Measurements from ENCODE around the gene GRAMD1A.

Gene GRAMD1A

GRCh38 chr19:35059006-35059798, 59.1 kb downstream of the GRAMD1A start:
- DNase-seq, result no peak

- no peak for DNase-seq
These were observed 59.6 kb downstream of the GRAMD1A start for GRCh38 chr19:35059799-35060091.

- no peak for DNase-seq
These were observed 60.2 kb downstream of the GRAMD1A start for GRCh38 chr19:35060160-35060855.

DNA sequence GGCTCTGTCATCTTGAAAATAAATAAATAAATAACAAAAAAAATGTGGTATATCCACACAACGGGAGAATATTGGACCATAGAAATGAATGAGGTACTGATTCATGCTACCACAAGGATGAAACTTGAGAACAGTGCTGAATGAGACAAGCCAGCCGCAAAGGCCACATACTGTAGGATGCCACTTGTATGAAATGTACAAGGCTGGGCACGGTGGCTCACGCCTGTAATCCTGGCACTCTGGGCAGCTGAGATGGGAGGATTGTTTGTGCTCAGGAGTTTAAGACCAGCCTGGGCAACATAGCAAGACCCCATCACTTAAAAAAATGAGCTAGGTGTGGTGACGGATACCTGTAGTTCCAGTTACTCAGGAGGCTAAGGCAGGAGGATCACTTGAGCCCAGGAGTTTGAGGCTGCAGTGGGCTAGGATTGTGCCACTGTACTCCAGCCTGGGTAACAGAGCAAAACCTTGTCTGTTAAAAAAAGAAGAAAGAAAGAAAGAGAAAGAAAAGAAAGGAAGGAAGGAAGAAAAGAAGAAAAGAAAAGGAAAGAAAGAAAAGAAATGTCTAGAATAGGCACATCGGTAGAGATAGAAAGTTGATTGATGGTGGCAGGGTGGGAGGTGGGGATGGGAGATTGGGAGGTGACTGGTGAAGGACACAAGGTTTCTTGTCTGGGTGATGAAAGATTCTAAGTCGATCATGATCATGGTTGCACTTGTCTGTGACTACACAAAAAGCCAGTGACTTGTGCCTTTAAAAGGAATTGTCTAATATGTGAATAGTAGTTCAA, 61.7 kb downstream of the GRAMD1A start:
- no peak for DNase-seq

DNA sequence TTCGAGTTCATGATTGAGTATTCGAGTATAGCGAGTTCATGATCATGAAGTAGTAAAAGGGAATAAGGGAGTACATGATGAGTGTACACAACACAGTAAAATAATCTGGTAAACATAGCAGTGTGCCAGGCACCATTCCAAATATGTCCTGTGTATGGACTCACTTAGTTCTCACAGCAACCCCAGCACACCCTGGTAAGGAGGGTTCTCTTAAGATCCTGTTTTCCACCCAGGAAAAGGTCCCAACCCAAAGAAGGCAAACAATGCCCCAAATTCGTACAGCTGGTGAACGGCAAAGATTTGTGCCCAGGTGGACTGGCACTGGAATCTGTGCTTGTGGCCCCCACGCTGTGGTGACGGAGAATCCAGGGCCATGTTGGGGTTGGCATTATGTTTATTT, 62.8 kb downstream of the GRAMD1A start:
- DNase-seq, result no peak

DNA sequence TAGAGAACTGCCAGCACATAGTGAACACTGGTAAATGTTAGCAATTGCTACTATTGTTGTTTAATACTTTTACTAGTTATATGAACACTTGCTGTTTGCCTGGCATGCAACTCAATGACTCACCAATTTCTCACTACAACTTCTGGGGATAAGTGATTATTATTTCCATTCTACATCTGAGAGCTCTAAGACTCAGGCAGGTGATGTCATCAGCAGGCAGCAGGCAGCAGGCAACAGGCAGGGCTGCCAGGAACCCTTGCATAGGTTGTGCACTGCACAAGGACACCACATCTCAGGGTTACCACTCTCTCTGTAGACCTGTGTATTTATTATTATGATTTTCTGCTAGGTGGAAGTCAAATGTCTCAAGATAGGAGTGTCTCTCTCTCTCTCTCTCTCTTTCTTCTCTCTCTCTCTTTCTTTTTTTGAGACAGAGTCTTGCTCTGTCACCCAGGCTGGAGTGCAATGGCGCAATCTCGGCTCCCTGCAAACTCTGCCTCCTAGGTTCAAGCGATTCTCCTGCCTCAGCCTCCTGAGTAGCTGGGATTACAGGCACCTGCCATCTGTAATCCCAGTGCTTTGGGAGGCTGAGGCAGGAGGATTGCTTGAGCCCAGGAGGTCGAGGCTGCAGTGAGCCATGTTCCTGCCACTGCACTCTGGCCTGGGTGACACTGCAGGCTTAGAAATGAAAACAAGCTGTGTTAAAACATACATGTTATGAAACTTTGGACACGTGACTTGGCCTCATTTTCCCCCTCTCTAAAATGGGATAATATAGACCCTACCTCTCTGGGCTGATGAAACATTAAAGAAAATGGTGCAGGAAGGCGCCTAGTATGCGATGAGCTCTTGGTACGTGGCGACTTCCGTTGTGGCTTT, 64.1 kb downstream of the GRAMD1A start:
- DNase-seq, result no peak

DNA sequence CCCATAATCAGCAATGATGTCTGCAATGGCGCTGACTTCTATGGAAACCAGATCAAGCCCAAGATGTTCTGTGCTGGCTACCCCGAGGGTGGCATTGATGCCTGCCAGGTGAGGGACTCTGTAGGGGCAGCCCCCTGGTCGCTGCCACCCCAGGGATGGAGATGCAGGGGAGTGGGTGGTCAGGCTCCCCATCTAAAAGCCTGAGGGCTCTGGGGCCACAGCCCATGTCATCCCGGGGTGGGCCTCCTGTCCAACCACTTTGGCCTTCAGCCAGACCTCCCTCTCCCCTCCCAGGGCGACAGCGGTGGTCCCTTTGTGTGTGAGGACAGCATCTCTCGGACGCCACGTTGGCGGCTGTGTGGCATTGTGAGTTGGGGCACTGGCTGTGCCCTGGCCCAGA, 65.5 kb downstream of the GRAMD1A start:
- DNase-seq, result no peak

DNA sequence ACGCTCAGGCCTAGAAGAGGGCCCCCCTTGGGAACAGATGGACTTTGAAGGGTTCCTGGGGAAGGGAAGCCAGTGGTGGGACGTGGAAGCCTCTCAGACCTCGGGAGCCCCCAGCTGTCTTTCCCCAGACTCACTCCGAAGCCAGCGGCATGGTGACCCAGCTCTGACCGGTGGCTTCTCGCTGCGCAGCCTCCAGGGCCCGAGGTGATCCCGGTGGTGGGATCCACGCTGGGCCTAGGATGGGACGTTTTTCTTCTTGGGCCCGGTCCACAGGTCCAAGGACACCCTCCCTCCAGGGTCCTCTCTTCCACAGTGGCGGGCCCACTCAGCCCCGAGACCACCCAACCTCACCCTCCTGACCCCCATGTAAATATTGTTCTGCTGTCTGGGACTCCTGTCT, 66.0 kb downstream of the GRAMD1A start:
- no peak for DNase-seq

DNA sequence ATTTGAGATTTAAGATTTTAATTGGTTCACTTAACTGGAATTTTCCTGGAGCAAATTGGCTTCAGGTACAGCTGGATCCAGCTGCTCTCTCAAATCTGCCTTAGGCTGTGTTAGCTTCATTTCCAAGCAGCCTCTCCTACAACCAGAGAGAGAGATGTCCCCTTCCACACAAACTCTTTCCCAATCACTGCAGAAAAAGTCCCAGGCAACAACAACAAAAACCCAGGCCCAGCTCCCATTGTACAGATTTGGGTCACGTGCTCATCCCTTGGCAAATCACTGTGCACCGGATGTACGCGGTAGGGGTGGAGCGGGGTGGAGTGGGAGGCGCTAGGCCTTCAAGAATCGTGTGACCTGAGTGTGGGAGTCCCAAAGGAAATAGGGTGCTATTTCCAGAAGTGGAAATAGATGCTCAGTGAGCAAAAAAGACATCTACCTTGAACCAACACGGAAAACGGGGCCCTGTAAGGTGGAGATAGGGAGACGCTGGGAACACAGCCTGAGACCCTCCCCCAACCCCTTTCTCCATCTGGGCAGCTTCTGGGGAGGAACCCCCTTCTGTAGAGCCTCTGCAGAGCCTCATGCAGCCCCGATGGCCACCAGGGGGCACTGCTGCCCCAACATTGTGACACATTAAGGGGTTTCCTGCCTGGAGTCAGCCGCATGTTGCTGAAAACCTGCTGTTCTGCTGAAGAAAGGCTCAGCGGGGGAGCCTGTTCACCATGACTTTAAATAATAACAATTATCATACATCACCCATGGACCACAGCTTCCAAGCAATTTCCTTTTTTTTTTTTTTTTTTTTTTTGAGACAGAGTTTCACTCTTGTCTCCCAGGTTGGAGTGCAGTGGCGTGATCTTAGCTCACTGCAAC, 66.8 kb downstream of the GRAMD1A start:
- peak; percentile 15 for DNase-seq

DNA sequence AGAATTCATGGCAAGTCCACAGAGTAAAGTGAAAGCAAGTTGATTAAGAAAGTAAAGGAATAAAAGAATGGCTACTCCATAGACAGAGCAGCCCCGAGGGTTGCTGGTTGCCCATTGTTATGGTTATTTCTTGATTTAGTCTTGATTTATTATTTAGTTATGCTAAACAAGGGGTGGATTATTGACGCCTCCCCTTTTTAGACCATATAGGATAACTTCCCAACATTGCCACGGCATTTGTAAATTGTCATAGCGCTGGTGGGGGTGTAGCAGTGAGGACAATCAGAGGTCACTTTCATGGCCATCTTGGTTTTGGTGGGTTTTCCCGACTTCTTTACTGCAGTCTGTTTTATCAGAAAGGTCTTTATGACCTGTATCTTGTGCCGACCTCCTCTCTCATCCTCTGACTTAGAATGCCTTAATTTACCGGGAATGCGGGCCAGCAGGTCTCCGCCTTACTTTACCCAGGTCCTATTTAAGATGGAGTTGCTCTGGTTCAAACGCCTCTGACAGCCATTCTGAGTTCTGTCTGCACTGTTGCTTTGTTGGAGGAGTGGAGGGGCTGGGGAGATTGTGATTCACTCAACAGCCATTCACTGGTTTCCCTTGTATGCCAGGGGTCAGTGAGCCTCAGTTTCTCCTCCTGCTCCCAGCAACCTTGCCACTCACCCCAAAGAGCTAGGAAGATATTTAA, 69.0 kb downstream of the GRAMD1A start:
- DNase-seq, result no peak

DNA sequence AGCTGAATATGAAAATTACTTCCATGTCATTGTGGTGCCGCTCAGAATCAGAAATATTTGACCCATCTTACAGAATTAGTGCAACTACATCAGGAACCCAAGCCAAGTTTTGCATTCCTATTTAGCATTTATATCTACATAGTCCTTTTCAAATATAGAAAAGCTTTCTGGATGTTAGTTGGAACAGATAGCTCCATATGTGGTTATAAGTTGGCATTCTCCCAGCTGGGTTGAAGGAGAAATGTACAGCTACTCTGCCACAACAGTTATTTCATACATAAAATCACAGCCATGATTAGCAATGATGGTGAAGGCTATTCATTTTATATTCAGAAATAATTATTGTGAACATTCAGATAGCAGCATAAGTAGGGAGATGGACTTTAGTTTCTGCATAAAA, 69.6 kb downstream of the GRAMD1A start:
- DNase-seq, result no peak

GRCh38 chr19:35070471-35070870, 70.3 kb downstream of the GRAMD1A start:
- no peak for DNase-seq

DNA sequence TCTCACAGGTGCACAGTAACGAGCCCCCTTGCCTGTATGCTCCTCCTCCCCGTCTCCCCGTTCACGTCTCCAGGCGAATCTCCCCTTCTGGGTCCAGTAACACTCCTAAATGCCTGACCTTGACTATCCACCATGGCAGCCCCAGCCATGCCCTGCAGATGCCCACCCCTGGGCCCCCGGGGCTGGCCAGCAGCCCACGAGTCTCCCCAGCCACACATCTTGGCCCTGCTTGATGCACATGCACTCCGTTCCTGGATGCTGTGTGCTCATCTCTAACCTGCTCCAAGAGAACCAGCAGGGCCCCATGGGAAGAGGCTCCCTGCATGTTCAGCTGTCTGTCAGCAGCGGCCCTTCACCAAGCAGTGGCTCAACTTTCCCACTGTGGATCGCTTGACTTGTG, 73.4 kb downstream of the GRAMD1A start:
- DNase-seq, result no peak

DNA sequence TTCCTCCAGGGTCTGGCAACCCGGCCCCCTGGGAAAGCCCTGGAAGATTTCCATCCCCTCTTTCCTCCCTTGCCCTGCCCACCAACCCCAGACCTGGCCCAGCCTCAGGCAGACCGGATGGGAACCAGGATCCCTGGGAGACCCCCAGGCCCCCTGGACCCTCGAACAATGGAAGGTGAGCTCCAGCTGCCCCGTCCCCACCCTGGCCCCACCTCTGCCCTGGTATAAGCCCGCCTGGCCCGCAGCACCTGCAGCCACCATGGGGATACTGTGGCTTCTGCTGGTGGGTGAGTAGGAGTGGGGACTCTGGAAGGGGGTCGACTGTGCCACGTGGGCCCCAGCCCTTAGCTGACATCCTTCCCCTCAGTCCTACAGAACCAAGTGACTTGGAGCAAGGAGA, 73.8 kb downstream of the GRAMD1A start:
- no peak for DNase-seq

DNA sequence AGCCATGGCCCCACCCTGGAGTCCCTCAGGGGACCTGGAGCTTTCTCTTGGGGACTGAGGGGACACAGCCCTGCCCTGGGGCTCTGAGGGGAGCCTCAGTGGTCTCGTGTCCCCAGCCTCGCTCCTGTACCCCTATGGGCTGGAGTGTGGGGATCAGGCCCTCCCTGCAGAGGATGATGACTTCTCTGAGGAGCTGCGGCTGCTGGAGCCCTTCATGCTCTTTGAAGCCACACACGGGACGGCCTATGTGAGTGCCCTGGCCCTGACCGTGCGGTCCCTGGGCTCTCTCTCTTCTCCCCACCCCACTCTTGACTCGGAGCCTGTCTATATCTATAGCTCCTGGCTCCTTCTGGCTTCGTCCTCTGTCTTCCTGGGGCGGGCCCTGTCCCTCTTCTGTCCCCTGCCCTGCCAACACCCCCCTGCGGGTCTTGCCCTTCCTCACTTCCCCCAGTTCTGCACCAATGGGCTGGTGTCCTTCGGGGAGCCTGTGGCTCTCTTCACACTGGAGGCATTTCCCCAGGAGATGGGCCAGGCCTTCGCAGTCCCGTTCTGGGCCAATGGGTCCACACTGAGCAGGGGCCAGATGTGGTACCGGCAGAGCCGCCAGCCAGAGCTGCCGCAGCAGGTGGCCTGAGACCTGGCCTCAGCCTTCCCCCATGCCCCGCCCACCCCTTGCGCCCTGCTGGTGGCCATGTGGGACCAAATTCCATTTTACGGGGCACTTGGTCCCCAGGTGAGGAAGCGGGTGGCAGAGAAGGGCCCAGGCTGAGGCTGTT, 74.5 kb downstream of the GRAMD1A start:
- DNase-seq, result no peak

- no peak for DNase-seq
These were observed 75.3 kb downstream of the GRAMD1A start for GRCh38 chr19:35075202-35076025.

GRCh38 chr19:35076026-35076370, 75.9 kb downstream of the GRAMD1A start:
- DNase-seq, result no peak

Data from T1000 (cell line).